ENCODE results near the gene PPIP5K1. TPM values are rescaled to one million over a fixed set of nuclear protein-coding genes. Genes with fewer than 3 reads are reported as not detected.

Gene PPIP5K1
- total RNA-seq, 1 experiment from 2014 or later: 33.5 TPM

DNA sequence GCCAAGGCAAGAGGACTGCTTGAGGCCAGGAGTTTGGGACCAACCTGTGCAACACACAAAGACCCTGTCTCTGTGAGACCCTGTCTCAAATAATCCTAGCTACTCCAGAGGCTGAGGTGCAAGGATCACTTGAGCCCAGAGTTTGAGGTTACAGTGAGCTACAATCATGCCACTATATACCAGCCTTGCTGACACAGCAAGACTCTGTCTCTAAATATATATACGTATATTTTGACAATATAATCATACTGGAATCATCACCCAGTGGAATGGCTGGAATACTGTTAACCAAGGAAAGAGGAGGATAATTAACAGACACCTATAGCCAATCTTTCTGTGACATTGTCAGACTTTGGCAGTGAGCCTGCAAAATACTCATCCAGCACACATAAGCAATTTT lies 81.6 kb downstream of the PPIP5K1 start:
- POLR2A ChIA-PET (ENCODE audit: low non-redundant PET): no interaction called here
- intact Hi-C loops (cut with micrococcal nuclease; ENCODE audit: unreplicated experiment): no loop called here

GRCh38 chr15:43505738-43506137 lies 84.3 kb downstream of the PPIP5K1 start:
- Histone ChIP-seq H3K9me3 (ENCODE audit: low read depth, low read length, poor library complexity, severe bottlenecking) (no peaks in the 10 kb centered on the region), H3K27ac (ENCODE audit: low read depth, low read length, poor library complexity, severe bottlenecking) (peak overlapping the region; percentile 47), H3K4me1 (ENCODE audit: insufficient read depth, low read length, poor library complexity, severe bottlenecking) (peaks cover 26% of the 10 kb centered on the region), H3K4me3 (ENCODE audit: low read depth, low read length, poor library complexity, severe bottlenecking) (no peak overlapping the region), H3K36me3 (ENCODE audit: insufficient read depth, low read length, poor library complexity, severe bottlenecking) (no peaks in the 10 kb centered on the region), H3K27me3 (replicated peaks; ENCODE audit: insufficient read depth, low read depth, low read length, poor library complexity) (no peaks in the 10 kb centered on the region)
- peak; percentile 52 for DNase-seq (ENCODE audit: low spot score)
- TF ChIP-seq CTCF (conservative IDR thresholded peaks at IDR 0.05; ENCODE audit: low read depth, low read length) (no peak), EZH2 (IDR thresholded peaks at IDR 0.05; ENCODE audit: borderline replicate concordance, low read depth, low read length, poor library complexity, severe bottlenecking) (no peak)
- no TSS peak for BruUV-seq (replicated peaks)
- intact Hi-C loops (cut with micrococcal nuclease; ENCODE audit: unreplicated experiment): no loop called here
- POLR2A ChIA-PET (ENCODE audit: low non-redundant PET): interaction anchor here (0.6 kb wide), 1 partner anchor 18 kb away, joined by 3 read pairs; no protein-coding TSS in a partner anchor
- CTCF ChIA-PET: no interaction called here

More for the DNA sequence above, 81.6 kb downstream of the PPIP5K1 start:
- CTCF ChIA-PET: no interaction called here
- Histone ChIP-seq H3K36me3 (ENCODE audit: insufficient read depth, low read length, poor library complexity, severe bottlenecking) (no peaks in the 10 kb centered on the region), H3K27me3 (replicated peaks; ENCODE audit: insufficient read depth, low read depth, low read length, poor library complexity) (no peaks in the 10 kb centered on the region), H3K4me1 (ENCODE audit: insufficient read depth, low read length, poor library complexity, severe bottlenecking) (peaks cover 35% of the 10 kb centered on the region), H3K4me3 (ENCODE audit: low read depth, low read length, poor library complexity, severe bottlenecking) (no peak overlapping the region), H3K9me3 (ENCODE audit: low read depth, low read length, poor library complexity, severe bottlenecking) (no peaks in the 10 kb centered on the region), H3K27ac (ENCODE audit: low read depth, low read length, poor library complexity, severe bottlenecking) (no peak overlapping the region)
- no TSS peak for BruUV-seq (replicated peaks)
- TF ChIP-seq EZH2 (IDR thresholded peaks at IDR 0.05; ENCODE audit: borderline replicate concordance, low read depth, low read length, poor library complexity, severe bottlenecking) (no peak), CTCF (conservative IDR thresholded peaks at IDR 0.05; ENCODE audit: low read depth, low read length) (no peak)
- DNase-seq (ENCODE audit: low spot score): no peak

DNA sequence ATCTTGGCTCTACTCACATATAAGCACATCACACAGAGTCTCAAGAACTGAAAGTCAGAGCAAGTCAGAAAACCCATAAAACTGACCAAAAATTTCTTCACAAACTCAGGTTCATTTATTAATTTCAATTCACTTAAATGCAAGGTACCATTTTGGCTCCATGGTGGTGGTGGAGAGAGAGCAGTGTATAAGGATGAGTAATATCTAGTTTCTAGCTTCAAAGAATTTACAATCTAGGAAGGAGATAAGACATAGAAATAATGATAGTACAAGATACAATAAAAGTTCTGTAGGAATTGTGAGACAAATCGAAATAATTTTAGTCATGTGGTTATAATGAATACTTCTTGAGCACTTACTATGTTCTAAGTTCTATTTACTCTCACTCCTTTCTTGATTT lies 90.4 kb downstream of the PPIP5K1 start:
- BruUV-seq (replicated peaks): no TSS peak

More for the DNA sequence above, 90.4 kb downstream of the PPIP5K1 start:
- no peaks in the 10 kb centered on the region for H3K27me3 ChIP-seq (replicated peaks; ENCODE audit: insufficient read depth, low read depth, low read length, poor library complexity)
- no peak overlapping the region for H3K4me3 ChIP-seq (ENCODE audit: low read depth, low read length, poor library complexity, severe bottlenecking)
- no peak for TF ChIP-seq EZH2 (IDR thresholded peaks at IDR 0.05; ENCODE audit: borderline replicate concordance, low read depth, low read length, poor library complexity, severe bottlenecking)
- TF ChIP-seq CTCF (conservative IDR thresholded peaks at IDR 0.05; ENCODE audit: low read depth, low read length): no peak
- intact Hi-C loops (cut with micrococcal nuclease; ENCODE audit: unreplicated experiment): no loop called here
- H3K4me1 ChIP-seq (ENCODE audit: insufficient read depth, low read length, poor library complexity, severe bottlenecking): no peaks in the 10 kb centered on the region
- H3K36me3 ChIP-seq (ENCODE audit: insufficient read depth, low read length, poor library complexity, severe bottlenecking): no peaks in the 10 kb centered on the region
- no peaks in the 10 kb centered on the region for H3K9me3 ChIP-seq (ENCODE audit: low read depth, low read length, poor library complexity, severe bottlenecking)
- no peak overlapping the region for H3K27ac ChIP-seq (ENCODE audit: low read depth, low read length, poor library complexity, severe bottlenecking)
- POLR2A ChIA-PET (ENCODE audit: low non-redundant PET): no interaction called here
- CTCF ChIA-PET: no interaction called here
- no peak for DNase-seq (ENCODE audit: low spot score)
